GM21576 (cell line): ENCODE data around the gene RPN2.

Experiments used
- ATAC-seq: cut with Tn5 transposase; IDR thresholded peaks from one replicate; pipeline ENCODE4 v1.9.1; 2021; ENCODE audit warnings: mild to moderate bottlenecking, moderate library complexity; ENCODE audit not compliant: unreplicated experiment

Gene RPN2

DNA sequence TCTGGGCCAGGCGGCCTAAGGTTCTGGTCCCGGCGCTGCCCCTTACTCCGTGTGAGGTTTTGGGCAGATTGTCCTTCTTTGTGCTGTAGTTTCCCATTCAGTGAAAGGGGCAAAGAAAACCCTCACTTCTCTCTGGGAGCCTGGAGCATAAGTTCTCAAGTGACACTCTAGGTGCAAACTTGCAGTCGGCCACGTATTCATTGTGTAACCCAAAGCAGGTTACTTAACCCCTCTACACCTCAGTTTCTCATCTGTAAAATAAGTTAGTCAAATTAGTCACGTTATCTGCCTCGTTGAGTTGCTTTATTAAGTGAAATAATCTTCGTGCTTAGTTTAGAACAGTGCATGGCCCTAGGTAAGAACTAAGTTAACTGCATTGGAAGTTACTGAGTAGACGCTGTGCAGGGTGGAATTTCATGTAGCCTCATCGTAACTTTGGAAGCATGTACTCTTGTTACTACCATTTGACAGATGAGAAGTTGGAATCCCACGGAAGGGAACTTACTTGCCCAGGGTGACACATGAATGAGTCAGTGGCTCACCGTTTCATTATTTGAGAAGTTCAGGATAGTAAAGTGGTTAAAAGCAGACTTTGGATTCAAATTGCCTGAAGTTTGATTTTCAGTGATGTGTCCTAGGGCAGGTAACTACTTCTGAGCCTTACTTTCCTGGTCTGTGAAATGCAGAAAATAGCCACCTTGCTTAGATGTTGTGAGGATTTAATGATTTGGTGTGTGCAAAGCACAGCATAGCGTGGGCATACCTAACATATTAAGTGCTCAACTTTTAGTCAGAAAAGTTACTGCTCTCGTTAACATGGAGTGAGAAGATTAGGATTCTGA is 774 bp downstream of the RPN2 start:
- ATAC-seq: no peak

GRCh38 chr20:37185686-37186085 is 6.6 kb downstream of the RPN2 start:
- ATAC-seq: no peak

GRCh38 chr20:37188787-37189186 is 9.7 kb downstream of the RPN2 start:
- no peak for ATAC-seq

GRCh38 chr20:37189416-37190016 is 10.4 kb downstream of the RPN2 start:
- ATAC-seq: no peak

DNA sequence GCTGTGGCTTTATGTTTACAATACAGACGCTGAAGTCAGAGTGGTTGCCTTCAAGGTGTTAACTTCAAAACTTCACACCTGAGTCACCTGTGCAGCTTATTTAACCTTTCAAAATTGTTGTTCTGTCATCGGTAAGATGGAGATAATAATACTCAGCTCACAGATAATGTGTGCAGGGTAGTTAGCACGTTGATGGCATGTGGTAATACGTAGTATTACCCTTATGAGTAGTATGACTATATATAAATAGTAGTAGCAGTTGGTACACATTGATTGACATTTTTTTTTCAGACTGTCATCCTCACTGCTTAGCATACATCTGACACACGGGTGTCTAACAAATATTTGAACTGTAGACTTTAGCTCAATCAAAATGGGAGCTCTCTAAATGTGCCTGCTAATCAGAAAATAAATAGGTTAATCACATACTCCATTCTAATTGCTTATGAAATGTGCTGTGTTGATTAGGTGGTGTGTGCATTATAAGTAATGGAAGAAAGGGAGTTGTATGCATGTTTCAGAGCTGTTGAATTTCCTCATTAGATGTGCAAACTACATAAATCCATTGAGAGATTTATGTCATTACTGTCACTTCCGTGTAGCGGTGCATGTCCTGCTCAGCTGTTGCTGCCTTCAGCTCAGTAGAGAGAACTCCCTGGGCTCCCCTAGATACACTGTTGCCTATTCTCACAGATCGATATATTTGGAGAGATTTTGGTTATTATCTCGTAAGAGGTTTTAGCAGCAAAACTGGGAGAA is 11.4 kb downstream of the RPN2 start:
- ATAC-seq: no peak

DNA sequence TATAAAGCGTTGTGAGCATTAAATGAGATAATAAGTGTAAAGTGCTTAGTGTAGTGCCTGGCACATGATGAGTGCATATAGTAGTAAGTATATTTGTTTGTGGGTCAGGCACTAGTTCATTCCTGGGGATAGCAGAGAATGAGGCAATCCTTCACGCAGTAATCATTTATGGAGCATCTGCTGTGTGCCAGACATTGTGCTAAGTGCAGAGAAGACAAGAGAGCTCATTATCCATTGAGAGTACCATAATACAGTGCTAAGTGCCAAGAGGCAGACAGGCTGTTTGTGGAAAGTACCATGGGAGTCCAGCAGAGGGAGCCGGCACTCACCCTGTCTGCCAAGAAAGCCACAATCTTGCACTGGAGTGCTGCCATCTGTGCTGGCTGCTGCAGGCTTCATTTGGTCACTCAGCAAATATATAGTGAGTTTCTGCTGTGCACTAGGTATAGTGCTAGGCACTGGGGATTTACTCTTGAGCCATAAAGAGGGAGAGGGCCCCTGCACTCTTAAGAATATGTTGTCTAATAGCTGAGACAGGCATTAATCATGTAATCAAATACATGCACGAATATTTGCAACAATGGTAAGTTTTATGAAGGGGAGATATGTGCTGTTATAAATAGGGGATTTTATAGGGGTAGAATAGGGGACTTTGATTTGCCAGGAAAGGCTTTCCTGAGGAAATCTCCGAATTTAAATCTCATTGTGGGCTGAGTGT is 13.2 kb downstream of the RPN2 start:
- no peak for ATAC-seq

DNA sequence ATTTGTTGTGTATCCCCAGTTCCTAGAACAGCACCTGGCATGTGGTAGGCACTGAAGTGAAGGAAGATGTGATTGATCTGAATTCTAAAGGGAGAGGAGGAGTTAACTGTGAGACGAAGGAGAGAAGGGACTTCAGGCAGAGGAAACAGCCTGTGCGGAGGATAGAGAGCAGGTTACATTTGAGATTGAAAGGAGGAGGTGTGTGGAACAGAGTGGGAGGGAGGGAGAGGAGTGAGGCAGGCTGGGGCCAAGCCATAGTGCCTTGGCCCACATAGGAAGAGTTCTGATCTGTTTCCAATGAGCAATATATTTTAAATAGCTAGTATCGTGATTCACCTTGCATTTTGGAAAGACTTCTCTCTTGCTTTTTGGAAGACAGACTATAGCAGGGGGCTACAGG is 14.1 kb downstream of the RPN2 start:
- ATAC-seq: no peak

DNA sequence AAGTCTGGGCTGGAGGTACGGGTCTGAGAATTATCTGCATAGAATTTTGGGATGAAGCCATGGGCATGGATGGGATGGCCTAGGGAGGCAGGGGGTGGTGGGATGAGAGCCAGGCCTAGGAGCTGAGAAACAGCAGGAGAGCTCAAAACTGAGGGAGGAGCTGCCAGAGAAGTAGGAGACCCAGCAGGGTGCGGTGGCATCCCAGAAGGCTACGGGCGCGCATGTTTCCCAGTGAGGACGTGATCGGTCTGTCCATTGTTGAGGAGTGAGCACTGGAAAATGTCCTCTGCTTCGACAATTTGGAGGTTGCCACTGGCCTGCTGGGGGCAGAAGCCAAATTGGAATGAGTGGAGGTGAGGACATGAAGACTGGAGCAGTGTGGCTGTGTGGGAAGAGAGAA is 14.7 kb downstream of the RPN2 start:
- ATAC-seq: no peak

DNA sequence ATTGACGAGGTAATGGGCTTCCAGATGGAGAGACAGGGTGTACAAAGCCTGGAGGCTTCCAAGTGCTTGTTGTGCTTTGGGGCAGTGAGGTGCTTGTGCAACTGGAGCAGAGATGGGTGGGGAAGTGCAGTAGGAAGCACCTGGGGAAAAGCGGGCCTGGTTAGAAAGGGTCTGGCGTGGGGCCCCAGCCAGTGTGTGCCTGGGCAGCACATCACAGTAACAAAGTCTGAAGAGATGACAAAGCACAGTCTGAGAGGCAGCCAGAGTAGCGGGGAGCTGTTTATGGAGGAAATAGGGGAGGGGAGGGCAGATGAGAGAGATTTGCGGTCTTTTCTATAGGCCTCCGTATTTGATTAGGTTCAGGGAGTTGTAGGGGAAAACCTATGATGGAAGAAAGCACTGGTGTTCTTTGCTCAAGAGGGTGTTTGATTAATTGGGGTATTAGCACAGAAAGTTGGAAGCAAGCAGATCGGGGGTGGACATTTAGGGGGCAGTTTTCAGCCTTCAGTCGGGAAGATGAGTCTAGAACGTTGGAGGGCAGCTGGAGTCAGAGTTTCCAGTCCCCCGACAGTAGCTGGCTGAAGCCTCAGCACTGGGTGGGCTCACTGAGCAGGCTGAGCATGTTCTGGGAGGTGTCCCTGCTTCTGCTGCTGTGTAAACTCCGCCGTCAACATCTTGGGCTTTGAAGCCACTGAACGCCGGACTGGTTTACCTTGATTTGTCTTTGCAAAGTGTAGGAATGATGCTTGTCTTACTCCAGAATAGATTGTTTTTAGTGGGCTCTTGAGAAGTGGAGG is 15.7 kb downstream of the RPN2 start:
- no peak for ATAC-seq

DNA sequence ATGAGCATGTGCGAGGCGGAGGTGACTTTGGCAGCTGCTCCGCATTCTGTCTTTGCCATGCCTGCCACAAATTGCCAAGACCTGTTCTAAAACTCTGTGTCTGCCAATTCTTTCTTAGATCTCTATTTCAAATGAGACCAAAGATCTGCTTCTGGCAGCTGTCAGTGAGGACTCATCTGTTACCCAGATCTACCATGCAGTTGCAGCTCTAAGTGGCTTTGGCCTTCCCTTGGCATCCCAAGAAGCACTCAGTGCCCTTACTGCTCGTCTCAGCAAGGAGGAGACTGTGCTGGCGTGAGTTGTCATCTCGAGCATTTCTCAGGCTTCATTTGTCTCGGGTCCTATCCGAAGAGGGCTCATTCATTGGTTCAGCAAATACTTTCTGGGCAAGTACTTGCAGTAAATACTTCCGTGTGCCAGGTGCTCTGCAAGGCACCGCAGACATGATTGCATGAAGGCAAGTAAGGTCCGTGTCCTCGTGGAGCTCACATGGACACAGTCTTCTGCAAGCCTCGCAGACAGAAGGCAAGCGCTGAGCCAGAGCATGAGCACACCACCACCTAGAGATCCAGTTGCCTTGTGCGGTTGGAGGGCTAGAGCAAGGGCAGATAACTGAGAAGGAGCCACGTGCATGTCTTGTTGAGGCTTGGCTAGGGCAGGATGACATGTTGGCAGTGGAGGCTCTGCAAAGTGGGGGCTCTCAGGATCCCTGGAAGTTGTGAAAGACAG is 20.0 kb downstream of the RPN2 start:
- no peak for ATAC-seq

- no peak for ATAC-seq
Observed at GRCh38 chr20:37200376-37200775, 21.2 kb downstream of the RPN2 start.

- ATAC-seq: no peak
Observed at GRCh38 chr20:37200926-37201826, 22.0 kb downstream of the RPN2 start.

- ATAC-seq: no peak
Observed at GRCh38 chr20:37201827-37202162, 22.7 kb downstream of the RPN2 start.

DNA sequence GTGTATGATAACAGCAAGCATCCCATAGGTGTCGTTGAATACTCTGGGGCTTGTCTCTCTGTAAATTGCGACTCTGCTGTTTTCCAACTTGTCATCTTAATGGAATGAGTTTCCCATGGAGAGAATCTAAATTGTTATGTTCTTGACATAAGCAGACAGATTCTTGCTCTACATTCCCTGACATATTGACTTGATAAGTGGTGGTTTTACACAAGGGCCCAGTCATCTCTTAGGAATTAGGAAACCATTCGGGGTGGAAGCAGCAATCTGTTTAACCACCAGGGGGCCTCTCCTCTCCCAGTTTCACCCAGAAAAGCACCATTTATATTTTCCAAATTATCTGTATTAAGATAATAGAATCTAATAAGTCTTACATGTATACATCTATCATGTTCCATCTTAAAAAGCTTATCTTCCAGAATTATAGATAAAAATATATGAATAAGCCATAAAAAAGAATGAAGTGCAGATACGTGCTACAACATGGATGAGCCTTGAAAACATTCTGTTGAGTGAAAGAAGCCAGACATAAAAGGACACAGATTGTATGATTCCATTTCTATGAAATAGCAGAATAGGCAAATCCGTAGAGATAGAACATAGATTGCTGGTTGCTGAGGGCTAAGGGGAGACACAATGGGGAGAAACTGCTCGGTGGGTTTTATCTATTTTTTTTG is 23.3 kb downstream of the RPN2 start:
- ATAC-seq: no peak

GRCh38 chr20:37204056-37204455 is 24.9 kb downstream of the RPN2 start:
- ATAC-seq: no peak

GRCh38 chr20:37205130-37205529 is 26.0 kb downstream of the RPN2 start:
- no peak for ATAC-seq

DNA sequence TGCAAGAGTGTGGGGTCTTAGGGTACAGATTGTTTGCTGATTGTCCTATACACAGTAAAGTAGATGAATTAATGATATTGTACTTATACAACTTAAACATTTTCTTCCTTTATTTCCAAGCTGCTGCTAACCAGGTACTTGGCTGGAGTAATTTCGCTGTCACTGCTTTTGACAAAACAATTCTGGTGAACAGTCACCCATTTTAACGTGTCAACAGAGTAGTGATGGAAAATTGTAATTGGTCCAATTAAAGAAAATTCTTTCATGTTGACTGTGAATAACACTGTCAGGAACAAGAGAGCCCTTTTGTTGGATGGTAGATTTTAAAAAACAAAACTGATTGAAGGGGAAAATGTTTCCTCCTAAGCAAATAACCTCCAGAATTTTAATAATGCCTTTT is 26.7 kb downstream of the RPN2 start:
- ATAC-seq: no peak

GRCh38 chr20:37207171-37207570 is 28.0 kb downstream of the RPN2 start:
- ATAC-seq: no peak
